HPDE6-E6E7 (cell line): ENCODE measurements around the gene LINC00237.

Experiments
- DNase-seq: peaks from one replicate; pipeline ENCODE4 v3.0.0; 2011; ENCODE audit warnings: missing footprints; ENCODE audit errors: extremely low spot score

Gene LINC00237

GRCh38 chr20:21047981-21048380, 58.2 kb downstream of the LINC00237 start:
- no peak for DNase-seq

GRCh38 chr20:21046413-21047070, 59.6 kb downstream of the LINC00237 start:
- DNase-seq: no peak
